ENCODE measurements around the gene LGALS8.
"Not testable (repeated sequence)": the region's sequence is repeated elsewhere in the genome, so short reads cannot be mapped to it uniquely, and the experiment has no call there.

The LGALS8 gene

DNA sequence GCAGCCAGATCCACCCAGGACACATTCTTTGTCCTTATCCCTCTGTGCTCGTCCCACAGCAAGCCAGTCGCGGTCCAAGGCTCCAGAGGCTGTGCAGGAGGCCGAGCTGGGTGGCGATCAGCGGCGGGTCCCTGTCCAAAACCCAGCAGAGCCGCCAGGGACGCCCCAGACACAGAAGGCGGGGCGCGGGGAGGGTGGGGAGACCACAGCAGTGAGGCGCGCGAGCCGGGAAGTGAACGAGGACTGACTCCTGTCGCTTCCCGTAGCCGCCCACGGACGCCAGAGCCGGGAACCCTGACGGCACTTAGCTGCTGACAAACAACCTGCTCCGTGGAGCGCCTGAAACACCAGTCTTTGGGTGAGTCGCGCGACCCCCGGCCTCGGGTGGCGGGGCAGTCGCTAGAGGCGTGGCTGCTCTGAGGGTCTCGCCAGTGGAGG lies at the start of gene LGALS8:
TSS of gene LGALS8 (plus strand) at position 279 of the 438 bp plus-strand sequence. CDS start 2,089 bp downstream, outside the sequence.
- peak; percentile 80 to 86 for DNase-seq (ENCODE audit: low read depth in 2 of 2)

DNA sequence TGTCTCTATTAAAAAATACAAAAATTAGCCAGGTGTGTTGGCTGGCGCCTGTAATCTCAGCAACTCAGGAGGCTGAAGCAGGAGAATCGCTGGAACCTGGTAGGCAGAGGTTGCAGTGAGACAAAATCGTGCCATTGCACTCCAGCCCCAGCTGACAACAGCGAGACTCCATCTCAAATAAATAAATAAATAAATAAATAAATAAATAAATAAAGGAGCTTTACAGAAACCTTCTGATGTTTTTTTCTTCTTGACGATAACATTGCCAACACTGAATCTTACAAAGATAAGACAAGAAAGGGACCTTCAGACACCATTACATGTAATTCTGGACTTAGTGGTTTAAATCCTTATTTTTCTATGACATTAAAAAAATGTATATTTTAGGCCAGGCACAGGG lies 47.8 kb upstream of the LGALS8 start:
- no peak for DNase-seq (ENCODE audit: low read depth in 2 of 2)

DNA sequence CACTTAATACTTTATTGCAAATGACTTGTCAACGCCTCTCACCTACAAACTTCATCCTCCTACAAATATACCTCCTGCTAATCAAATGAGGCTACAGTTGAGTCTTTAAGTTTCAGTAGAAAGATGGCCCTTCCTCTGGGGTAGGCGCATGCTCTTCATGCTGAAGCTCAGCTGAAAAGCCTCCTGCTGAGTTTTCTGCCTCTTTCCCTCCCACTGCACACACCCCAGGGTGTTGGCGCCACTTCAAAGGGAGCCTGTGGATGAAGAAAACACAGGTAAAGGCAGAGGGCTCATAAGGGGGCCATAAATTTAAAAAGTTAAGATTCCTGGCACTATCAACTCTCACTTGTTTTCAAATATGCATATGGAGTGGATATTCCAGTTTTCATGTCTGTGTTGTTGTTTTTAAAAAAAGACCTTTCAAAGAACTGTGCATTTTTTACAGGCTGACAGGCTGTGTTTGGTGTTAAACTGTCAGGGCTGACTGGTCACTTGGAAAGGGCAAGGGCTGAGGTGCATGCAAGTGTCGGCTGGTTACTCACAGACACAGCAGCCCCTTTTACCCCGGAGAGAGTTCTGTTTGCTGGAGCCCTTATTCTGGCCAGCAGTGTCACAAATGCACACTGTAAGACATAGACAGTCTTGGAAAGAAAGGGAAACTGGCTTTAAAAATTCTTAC lies 42.9 kb upstream of the LGALS8 start:
- no peak for DNase-seq (ENCODE audit: low read depth in 2 of 2)

GRCh38 chr1:236484310-236484971 lies 39.3 kb upstream of the LGALS8 start:
- no peak for DNase-seq (ENCODE audit: low read depth in 2 of 2)

GRCh38 chr1:236486356-236487002 lies 37.3 kb upstream of the LGALS8 start:
- no peak for DNase-seq (ENCODE audit: low read depth in 2 of 2)

GRCh38 chr1:236489161-236489560 lies 34.6 kb upstream of the LGALS8 start:
- not testable (repeated sequence) for DNase-seq (ENCODE audit: low read depth in 2 of 2)

GRCh38 chr1:236489710-236490377 lies 33.9 kb upstream of the LGALS8 start:
- no peak for DNase-seq (ENCODE audit: low read depth in 2 of 2)

DNA sequence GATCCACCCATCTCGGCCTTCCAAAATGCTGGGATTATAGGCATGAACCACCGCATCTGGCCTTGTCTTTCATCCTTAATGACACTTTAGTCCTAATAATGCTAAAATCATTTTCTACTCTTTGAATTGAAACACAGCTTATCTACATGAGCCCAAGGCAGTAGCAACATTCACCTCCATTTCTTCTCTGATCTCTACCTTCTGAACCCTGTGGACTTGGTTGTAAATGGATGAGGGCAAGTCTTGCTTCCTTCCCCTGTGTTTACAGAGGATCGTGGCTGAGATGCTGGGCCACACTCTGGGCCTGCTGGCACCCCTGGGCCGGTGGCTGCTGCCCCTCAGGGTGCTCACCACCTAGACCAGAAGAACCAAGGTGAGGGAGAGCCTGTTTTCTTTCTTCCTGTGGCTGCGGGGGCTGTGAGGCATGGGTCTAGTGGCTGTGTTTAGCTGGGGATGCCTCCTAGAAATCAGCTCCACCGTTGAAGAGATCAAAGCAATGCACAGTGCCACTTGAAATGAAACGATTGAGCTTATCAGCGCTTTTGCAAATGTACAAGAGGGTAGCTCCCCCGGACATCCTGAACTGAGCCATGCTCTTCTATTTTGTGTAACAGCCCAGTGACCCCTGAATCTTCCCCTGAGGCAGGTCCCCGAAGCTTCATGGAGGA lies 32.2 kb upstream of the LGALS8 start:
- no peak for DNase-seq (ENCODE audit: low read depth in 2 of 2)

DNA sequence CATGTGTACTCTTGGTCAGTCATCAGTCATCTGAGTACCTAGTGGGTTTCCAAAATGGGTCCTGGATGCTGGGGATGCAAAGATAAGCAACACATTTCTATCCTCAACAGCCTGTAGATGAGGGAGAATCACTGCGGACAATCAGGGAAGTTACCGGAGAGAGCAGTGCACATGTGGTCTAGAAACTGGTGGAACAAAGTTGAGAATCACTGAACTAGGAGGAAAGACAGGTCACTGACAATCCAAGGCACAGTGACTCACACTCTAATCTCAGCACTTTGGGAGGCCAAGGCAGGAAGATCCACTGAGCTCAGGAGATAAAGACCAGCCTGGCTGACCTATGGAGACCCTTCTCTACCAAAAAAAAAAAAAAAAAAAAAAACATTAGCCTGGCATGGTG lies 31.4 kb upstream of the LGALS8 start:
- DNase-seq (ENCODE audit: low read depth in 2 of 2): no peak

- DNase-seq (ENCODE audit: low read depth in 2 of 2): no peak
Observed at GRCh38 chr1:236494082-236494481, 29.7 kb upstream of the LGALS8 start.

DNA sequence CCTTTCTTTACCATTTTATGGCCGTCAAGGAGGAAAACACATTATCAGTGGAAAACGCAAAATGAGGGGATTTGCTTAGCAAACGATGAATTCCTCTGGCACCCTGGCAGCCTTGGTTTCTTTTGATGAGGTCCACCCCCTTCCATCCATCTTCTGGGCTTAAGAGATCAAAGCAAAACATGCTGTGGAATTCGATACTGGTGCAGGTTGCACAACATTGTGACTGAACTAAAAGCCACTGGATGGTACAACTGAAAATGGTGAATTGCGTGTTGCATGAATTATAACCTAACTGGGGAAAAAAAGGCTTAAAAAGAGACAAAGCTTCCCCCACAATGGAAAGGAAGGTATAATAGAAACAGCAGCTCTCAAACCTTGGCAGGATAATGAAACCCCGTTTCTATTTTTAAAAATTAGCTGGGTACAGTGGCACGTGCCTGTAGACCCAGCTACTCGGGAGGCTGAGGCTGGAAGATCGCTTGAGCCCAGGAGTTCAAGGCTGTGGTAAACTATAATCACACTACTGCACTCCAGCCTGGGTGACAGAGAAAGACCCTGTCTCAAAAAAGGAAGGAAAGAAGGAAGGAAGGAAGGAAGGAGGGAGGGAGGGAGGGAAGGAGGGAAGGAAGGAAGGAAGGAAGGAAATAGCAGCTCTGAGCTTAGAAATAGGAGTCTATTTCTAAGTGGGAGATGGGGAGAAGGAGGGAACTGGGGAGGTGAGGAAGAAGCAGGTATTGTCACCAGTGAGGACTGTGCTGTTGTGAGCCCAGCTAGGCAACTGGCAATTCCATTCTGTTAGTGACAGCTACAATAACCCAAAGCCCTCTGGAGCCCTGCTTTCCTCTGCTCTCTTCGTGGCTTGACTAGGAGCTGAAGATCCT lies 29.0 kb upstream of the LGALS8 start:
- DNase-seq (ENCODE audit: low read depth in 2 of 2): no peak

GRCh38 chr1:236495467-236496112 lies 28.2 kb upstream of the LGALS8 start:
- DNase-seq (ENCODE audit: low read depth in 2 of 2): no peak

GRCh38 chr1:236497908-236498307 lies 25.9 kb upstream of the LGALS8 start:
- DNase-seq (ENCODE audit: low read depth in 2 of 2): no peak

DNA sequence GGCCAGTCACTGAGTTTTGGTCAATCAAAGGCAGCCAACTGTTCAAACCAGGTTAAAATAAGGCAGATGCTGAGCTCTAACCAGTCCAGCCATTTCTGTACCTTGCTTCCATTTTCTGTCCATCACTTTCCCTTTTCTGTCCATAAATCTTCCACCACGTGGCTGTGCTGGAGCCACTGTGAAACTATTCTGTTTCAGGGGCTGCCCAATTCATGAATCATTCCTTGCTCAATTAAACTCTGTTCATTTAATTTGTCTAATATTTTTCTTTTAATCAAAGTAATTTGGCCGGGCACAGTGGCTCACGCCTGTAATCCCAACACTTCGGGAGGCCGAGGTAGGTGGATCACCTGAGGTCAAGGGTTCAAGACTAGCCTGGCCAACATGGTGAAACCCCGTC lies 22.7 kb upstream of the LGALS8 start:
- no peak for DNase-seq (ENCODE audit: low read depth in 2 of 2)

- no peak for DNase-seq (ENCODE audit: low read depth in 2 of 2)
Observed at GRCh38 chr1:236502579-236502971, 21.2 kb upstream of the LGALS8 start.

DNA sequence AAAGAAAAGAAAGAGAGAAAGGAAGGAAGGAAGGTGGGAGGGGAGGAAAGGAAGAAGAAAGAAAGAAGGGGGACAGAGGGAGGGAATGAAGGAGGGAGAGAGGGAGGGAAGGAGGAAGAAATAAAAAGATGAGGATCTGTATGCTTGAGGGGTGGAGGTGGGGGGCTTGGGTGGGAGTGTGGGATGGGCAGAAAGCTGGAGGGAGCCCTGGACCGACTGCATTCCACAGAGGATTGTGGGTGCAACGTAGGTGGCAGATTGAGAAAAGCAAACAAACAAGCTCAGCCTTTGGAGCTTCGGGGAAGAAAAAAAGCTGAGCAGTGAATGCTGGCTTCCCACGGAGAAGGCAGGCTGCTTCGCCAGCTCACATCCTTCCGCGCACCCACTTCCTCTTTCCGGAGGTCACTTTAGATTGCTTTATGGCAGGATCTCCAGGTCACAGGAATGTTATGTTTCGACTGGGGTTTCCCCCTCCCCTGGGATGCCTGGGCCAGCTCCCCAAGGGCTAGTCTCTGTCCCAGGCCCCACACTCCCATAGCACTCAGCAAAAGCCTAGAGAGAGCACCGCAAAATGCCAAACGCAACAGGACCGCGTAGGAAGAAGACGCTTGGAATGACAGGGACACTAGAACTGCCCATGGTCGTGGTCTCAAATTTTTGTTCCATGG lies 20.7 kb upstream of the LGALS8 start:
- no peak for DNase-seq (ENCODE audit: low read depth in 2 of 2)

- not testable (repeated sequence) for DNase-seq (ENCODE audit: low read depth in 2 of 2)
Observed at GRCh38 chr1:236504338-236504737, 19.4 kb upstream of the LGALS8 start.

DNA sequence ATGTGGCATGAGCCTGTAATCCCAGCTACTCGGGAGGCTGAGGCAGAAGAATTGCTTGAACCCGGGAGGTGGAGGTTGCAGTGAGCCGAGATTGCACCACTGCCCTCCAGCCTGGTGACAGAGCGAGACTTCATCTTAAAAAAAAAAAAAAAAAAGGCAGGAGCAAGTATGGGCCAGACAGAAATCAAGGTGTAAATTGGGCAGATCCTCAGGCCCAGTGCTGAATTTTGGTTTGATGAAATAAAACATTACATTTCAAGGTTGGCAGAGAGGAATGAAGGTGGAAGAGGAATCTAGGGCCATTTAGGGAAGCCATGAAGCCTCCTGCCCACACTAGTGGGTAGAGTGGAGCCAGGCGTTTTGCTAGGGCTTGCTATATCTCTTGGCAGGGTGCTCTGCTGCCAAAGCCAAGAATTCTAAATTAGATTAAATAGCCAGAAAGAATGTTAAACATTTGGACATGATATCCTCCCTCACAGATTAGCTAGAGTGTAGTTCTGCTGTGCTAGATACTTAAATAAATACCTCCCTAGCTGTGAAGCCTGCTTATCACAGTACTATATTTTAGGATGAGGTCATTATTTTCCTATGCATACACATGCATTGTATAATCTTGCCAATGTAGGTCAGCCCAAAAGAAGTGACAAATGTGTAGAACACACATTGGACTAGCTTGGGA lies 16.6 kb upstream of the LGALS8 start:
- no peak for DNase-seq (ENCODE audit: low read depth in 2 of 2)

DNA sequence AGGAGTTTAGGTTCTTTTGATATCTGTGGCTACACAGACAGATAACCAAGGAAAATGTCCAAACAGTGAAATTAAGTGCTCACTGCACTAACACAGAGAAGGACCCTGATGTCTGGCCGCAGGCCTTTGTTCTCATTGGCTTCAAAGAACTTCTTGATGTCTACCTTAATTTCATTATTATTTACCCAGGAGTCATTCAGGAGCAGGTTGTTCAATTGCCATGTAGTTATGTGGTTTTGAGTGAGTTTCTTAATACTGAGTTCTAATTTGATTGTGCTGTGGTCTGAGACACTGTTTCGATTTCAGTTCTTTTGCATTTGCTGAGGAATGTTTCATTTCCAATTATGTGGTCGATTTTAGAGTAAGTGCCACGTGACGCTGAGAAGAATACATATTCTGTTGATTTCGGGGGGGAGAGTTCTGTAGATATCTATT lies 15.2 kb upstream of the LGALS8 start:
- DNase-seq (ENCODE audit: low read depth in 2 of 2): no peak
